HEK293 (cell line): ENCODE measurements around the gene DHX16.

ENCODE experiments used
- CTCF ChIP-seq: fragments of 450-650 bp; formaldehyde crosslinking; IDR thresholded peaks from 2 replicates; pipeline ENCODE4 v1.5.1; 2016; ENCODE audit warnings: missing biosample characterization, missing genetic modification characterization
- REPIN1 ChIP-seq: fragments of 450-650 bp; formaldehyde crosslinking; IDR thresholded peaks from 2 replicates; pipeline ENCODE4 v1.5.1; 2017; ENCODE audit warnings: missing biosample characterization, missing genetic modification characterization, low read depth
- ZNF133 ChIP-seq: fragments of 450-650 bp; formaldehyde crosslinking; IDR thresholded peaks from 2 replicates; pipeline ENCODE4 v1.5.1; 2016; ENCODE audit warnings: missing biosample characterization, missing genetic modification characterization
- ZNF560 ChIP-seq: fragments of 450-650 bp; formaldehyde crosslinking; IDR thresholded peaks from 2 replicates; pipeline ENCODE4 v1.5.1; 2017; ENCODE audit warnings: missing biosample characterization, missing genetic modification characterization, borderline replicate concordance

DNA sequence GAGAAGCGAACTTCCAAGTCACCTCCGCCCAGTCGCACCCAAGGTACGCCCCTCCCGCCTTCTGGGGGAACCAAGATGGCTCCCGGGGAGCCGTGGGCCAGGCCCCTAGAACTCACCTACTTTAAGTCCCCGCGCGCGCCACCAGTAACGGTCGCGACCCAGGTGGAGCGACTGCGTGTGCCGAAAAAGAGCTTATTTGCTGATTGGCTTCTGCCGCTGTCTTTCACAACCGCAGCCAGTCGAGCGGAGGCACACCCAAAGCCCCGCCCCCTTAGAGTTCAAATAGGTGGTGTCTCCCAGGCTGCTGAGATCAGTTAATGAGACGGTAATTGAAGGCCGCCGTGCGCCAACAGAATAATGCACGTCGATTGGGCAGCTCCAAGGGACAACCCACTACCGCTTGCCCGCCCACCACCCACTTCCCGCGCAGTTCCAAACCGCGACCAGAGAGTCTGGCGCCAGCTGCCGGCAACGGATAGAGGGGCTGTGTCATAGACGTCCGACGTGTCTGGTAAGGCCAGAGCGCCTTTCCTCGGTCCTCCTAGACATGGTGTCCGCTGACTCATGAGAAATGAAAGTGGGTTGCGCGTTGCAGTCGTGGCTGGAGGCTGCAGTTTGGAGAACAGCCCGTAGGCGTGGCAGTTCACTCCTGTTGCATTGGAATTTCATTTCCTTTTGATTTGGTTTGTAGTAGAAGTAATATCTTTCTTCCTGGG, 44.5 kb upstream of the DHX16 start, which contains the start of gene MDC1:
- peak; percentile 86 for TF ChIP-seq CTCF (tag by site-specific recombination)
- TF ChIP-seq ZNF560 (tag by site-specific recombination), result no peak
- TF ChIP-seq ZNF133 (tag by site-specific recombination), result no peak
- peak; percentile 28; the same call in 1 of the 2 replicates for TF ChIP-seq REPIN1 (tag by site-specific recombination)
